Measurements from ENCODE around the gene UBR1. TPM values are rescaled to one million over a fixed set of nuclear protein-coding genes. Genes with fewer than 3 reads are reported as not detected.
"Not testable (repeated sequence)": the region's sequence is repeated elsewhere in the genome, so short reads cannot be mapped to it uniquely, and the experiment has no call there.

UBR1 gene
- total RNA-seq, 2 donors from 2014 or later: 31.0 to 32.1 TPM

DNA sequence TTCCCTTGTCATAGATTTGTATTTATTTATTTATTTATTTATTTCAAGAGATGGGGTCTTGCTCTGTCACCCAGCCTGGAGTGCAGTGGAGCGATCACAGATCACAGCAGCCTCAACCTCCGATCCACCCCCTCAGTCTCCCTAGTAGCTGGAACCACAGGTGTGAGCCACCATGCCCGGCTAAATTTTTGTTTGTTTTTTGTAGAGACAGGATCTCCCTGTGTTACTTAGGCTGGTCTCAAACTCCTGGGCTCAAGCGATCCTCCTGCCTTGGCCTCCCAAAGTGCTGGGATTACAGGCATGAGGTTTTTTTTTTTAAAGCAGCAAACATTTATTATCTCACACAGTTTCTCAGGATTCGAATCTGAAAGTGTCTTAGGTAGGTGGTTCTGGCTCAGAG, 187.8 kb downstream of the UBR1 start:
- ATAC-seq (no peak), DNase-seq (ENCODE audit: low spot score in 2 of 2) (no peak)
- Mint-ChIP-seq H3K9me3 (no peaks in the 10 kb centered on the region), H3K36me3 (peaks cover 0 to 7% of the 10 kb centered on the region in 2 donors), H3K27ac (no peak overlapping the region)

DNA sequence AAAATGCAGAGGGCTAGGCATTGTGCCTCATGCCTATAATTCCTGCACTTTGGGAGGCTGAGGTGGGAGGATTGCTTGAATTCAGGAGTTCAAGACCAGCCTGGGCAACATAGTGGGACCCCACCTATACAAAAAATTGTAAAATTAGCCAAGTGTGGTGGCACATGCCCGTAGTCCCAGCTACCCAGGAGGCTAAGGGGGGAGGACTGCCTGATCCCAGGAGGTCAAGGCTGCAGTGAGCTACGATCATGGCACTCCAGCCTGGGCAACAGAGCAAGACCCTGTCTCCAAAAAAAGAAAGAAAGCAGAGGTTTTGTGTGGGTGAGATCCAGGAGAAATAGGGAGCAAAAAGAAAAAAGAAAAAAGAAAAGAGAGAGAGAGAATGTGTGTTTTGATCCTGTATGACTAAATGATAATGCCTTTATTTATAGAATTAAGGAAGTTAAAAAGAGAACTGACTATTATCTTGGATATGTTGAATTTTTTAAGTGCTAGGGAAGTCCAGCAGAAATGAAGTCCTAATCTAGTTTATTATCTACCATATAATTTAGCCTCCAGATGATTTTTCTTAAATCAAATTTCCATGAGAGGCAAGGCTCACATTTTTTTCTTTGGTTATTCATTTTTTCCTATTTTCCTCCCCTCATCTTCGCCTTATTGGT, 190.1 kb downstream of the UBR1 start:
- no peaks in the 10 kb centered on the region for H3K9me3 Mint-ChIP-seq
- H3K36me3 Mint-ChIP-seq: peaks cover 0 to 2% of the 10 kb centered on the region in 2 donors
- H3K27ac Mint-ChIP-seq: no peak overlapping the region
- ATAC-seq (no peak), DNase-seq (ENCODE audit: low spot score in 2 of 2) (no peak)

DNA sequence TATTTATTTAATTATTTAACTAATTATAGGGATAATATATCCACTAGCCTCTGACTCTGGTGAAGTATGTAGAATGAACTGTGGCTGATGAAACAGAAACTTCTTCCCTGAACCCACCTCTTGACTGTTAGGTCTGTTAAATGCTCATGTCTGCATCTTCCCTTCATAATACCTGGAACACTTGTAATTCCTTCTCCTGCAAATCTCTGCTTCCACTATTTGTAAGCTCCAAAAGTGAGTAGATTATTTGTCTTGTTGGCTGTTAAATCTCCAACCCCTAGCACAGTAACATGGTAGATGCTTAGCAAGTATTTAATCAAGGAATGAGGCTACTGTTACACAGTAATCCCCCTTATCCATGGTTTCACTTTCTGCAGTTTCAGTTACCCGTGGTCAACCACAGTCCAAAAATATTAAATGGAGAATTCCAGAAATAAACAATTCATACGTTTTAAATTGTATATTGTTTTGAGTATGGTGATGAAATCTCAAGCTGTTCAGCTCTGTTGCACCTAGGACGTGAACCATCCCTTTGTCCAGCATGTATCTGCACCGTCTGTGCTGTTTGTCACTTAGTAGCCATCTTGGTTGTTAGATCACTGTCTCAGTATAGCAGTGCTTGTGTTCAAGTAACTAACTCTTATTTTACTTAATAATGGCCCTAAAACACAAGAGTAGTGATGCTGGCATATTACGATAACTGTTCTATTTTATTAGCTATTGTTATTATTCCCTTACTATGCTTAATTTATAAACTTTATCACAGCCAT, 190.9 kb downstream of the UBR1 start:
- no peaks in the 10 kb centered on the region for H3K9me3 Mint-ChIP-seq
- DNase-seq (ENCODE audit: low spot score in 2 of 2) (no peak), ATAC-seq (no peak)
- H3K27ac Mint-ChIP-seq: no peak overlapping the region
- no peaks in the 10 kb centered on the region for H3K36me3 Mint-ChIP-seq

DNA sequence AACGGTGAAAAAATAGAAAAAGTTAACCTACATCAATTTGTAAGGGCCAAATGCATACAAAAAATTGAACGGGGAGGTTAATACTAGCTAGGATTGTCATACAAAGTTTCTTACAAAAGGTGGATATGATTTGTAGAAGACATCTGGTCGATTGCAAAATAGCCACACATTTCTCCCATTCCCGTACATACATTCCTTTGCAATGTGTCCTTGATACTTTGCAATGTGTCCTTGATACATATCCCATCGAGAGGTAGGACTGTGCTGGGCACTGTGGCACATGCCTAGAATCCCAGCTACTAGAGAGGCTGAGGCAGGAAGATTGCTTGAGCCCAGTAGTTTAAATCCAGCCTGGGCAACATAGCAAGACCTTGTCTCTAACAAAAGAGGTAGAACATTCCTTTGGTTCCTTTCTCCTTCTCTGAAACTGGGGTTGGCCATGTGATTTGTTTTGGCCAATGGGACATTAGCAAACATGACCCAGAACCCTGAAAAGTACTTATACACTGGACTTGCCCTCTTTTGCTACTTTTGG, 194.7 kb downstream of the UBR1 start:
- H3K27ac Mint-ChIP-seq: no peak overlapping the region
- DNase-seq (ENCODE audit: low spot score in 2 of 2) (no peak), ATAC-seq (no peak)
- H3K36me3 Mint-ChIP-seq: no peaks in the 10 kb centered on the region
- no peaks in the 10 kb centered on the region for H3K9me3 Mint-ChIP-seq

DNA sequence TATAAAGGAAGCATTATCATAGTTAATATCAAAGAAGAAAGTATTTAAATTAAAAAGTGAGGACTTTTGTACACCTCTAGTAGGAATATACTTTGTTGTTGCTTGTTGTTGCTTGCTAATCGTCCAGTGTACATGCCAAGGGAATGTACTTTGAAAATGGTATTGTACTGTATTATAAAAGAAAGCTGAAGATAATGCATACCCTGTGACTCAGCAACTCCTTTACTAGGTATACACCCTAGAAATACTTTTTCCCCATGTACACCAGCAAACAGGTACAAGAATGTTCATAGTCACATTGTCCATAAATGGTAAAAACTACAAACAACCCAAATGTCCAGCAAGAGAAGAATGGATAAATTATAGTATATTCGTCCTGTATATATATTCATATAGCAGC, 197.3 kb downstream of the UBR1 start:
- DNase-seq (ENCODE audit: low spot score in 2 of 2) (no peak), ATAC-seq (no peak)
- Mint-ChIP-seq H3K27ac (no peak overlapping the region), H3K9me3 (no peaks in the 10 kb centered on the region), H3K36me3 (no peaks in the 10 kb centered on the region)

DNA sequence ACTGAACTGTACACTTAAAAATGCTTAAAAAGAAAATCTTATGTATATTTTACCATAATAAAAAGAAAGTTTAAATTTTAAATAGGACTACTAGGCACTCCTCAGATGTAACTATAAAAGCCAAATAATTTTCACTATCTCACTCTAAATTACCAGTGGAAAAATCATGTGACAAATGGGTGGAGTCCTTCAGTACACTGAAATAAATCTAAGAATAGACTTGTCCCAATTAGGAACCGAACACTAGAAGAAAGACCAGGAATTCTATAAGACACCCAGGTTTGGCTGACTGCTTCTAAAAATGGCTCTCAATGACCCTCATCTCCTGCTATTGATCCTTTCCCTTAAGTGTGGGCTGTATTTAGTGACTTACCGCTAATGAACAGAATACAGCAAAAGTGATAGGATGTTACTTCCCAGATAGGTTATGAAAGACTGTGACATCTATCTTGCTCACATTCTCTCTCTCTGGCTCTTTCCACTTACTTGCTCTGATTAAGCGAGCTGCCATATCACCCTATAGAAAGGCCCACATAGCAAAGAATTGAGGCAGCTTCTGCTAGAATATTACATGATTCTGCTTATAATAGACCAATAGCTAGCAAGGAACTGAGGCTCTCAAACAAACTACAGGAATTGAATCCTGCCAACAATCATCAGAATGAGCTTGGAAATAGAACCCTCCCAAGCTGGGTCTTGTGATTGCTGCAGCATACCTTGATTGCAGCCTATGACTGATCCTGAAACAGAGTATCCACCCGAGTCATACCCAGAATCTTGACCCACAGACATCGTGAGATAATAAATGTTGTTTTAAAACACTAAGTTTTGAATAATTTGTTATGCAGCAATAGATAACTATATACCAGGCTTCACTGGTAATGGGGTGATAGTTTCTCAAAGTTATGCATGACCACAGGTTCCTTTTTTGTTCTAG, 202.2 kb downstream of the UBR1 start:
- H3K27ac Mint-ChIP-seq: no peak overlapping the region
- no peaks in the 10 kb centered on the region for H3K9me3 Mint-ChIP-seq
- ATAC-seq (no peak), DNase-seq (ENCODE audit: low spot score in 2 of 2) (no peak)
- H3K36me3 Mint-ChIP-seq: no peaks in the 10 kb centered on the region

DNA sequence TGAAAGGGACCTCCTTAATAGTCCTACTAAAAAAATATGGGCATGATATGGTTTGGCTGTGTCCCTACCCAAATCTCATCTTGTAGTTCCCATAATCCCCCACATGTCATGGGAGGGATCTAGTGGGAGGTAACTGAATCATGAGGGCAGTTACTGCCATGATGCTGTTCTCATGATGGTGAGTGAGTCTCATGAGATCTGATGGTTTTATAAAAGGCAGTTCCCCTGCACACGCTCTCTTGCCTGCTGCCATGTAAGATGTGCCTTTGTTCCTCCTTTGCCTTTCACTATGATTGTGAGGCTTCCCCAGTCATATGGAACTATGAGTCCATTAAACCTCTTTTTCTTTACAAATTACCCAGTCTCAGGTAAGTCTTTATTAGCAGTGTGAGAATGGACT, 211.9 kb downstream of the UBR1 start:
- DNase-seq (ENCODE audit: low spot score in 2 of 2); ATAC-seq; H3K36me3 Mint-ChIP-seq; H3K27ac Mint-ChIP-seq; H3K9me3 Mint-ChIP-seq: not testable (repeated sequence)

Other genes with a start within 250 kb of the UBR1 start
- 10 to 100 TPM; 13.5 to 17.1 TPM for gene TTBK2, start 185.3 kb downstream of the UBR1 start, total RNA-seq
- 10 to 100 TPM; 10.4 to 16.0 TPM for gene TMEM62, start 27.5 kb upstream of the UBR1 start, total RNA-seq
- 10 to 100 TPM; 61.7 to 62.7 TPM for gene CCNDBP1, start 79.4 kb upstream of the UBR1 start, total RNA-seq
- gene EPB42, start 115.0 kb upstream of the UBR1 start, total RNA-seq: not detected
- gene TGM5, start 160.9 kb upstream of the UBR1 start, total RNA-seq: under 1 TPM in 1 of 2 donors, not detected in 1; 0.45 TPM
- gene TGM7, start 196.2 kb upstream of the UBR1 start, total RNA-seq: not detected
- gene LCMT2, start 224.5 kb upstream of the UBR1 start, total RNA-seq: 10 to 100 TPM in 1 of 2 donors, 1 to 10 TPM in 1; 4.4 to 11.1 TPM